ENCODE results near the gene UBASH3A. TPM values are rescaled to one million over a fixed set of nuclear protein-coding genes. Genes with fewer than 3 reads are reported as not detected.

UBASH3A gene
- total RNA-seq, 1 donor from 2014 or later, result not detected

- no peak for FAIRE-seq
- no peak overlapping the region for H3K4me3 ChIP-seq (ENCODE audit: low read depth, low read length)
- no peak for DNase-seq (ENCODE audit: low read depth)
- TF ChIP-seq CTCF (IDR thresholded peaks at IDR 0.05; ENCODE audit: insufficient read depth, low read length, severe bottlenecking), result no peak
- no peaks in the 10 kb centered on the region for H3K36me3 ChIP-seq (ENCODE audit: control insufficient read depth, insufficient read depth, low read length)
- peaks cover 6% of the 10 kb centered on the region for H3K27me3 ChIP-seq (ENCODE audit: control insufficient read depth, insufficient read depth, low read length)
These were observed 9.8 kb downstream of the UBASH3A start for GRCh38 chr21:42413500-42413899.

DNA sequence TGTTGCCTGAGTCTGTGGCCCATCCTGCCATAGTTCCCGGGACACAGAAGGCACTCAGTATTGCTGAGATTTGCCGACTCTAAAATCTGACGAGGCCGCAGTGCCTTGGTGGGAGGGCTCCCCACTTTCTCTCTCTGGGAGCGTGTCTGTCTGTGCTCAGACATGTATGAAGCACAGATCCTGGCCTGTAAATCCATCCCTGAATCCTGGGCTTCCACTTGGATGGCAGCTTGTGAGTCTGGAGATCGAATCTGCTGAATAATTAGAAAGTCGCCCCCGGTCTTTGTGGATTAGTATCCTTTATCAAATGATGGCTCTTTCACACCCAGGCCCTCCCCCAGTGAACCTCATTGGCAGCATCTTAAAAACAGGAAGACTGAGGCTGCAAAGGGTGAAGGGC lies 10.4 kb downstream of the UBASH3A start:
- TF ChIP-seq CTCF (IDR thresholded peaks at IDR 0.05; ENCODE audit: insufficient read depth, low read length, severe bottlenecking), result no peak

DNA sequence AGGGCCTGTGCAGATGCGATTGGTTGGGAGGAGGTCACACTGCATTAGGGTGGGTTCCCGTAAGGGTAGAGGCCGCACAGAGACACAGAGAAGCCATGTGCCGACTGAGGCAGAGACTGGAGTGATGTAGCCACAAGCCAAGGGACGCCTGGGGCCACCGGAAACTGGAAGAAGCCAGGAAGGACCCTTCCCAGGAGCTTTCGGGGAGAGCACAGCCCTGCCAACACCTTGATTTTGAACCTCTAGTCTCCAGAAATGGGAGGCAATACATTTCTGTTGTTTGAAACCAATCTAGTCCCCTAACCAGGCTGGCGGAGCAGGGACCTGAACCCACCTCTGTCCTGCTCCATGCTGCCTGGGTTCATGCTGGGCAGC lies 10.8 kb downstream of the UBASH3A start:
- TF ChIP-seq CTCF (IDR thresholded peaks at IDR 0.05; ENCODE audit: insufficient read depth, low read length, severe bottlenecking), result no peak
- Histone ChIP-seq H3K27me3 (ENCODE audit: control insufficient read depth, insufficient read depth, low read length) (peaks cover 4% of the 10 kb centered on the region), H3K4me3 (ENCODE audit: low read depth, low read length) (no peak overlapping the region), H3K36me3 (ENCODE audit: control insufficient read depth, insufficient read depth, low read length) (no peaks in the 10 kb centered on the region)
- FAIRE-seq (no peak), DNase-seq (ENCODE audit: low read depth) (no peak)

More for the DNA sequence above, 10.4 kb downstream of the UBASH3A start:
- Histone ChIP-seq H3K4me3 (ENCODE audit: low read depth, low read length) (no peak overlapping the region), H3K36me3 (ENCODE audit: control insufficient read depth, insufficient read depth, low read length) (no peaks in the 10 kb centered on the region), H3K27me3 (ENCODE audit: control insufficient read depth, insufficient read depth, low read length) (peaks cover 6% of the 10 kb centered on the region)
- DNase-seq (ENCODE audit: low read depth) (no peak), FAIRE-seq (no peak)

GRCh38 chr21:42414928-42415769 lies 11.4 kb downstream of the UBASH3A start:
- no peak overlapping the region for H3K4me3 ChIP-seq (ENCODE audit: low read depth, low read length)
- no peak for TF ChIP-seq CTCF (IDR thresholded peaks at IDR 0.05; ENCODE audit: insufficient read depth, low read length, severe bottlenecking)
- FAIRE-seq (no peak), DNase-seq (ENCODE audit: low read depth) (peak; percentile 83)
- no peaks in the 10 kb centered on the region for H3K36me3 ChIP-seq (ENCODE audit: control insufficient read depth, insufficient read depth, low read length)
- peaks cover 4% of the 10 kb centered on the region for H3K27me3 ChIP-seq (ENCODE audit: control insufficient read depth, insufficient read depth, low read length)

DNA sequence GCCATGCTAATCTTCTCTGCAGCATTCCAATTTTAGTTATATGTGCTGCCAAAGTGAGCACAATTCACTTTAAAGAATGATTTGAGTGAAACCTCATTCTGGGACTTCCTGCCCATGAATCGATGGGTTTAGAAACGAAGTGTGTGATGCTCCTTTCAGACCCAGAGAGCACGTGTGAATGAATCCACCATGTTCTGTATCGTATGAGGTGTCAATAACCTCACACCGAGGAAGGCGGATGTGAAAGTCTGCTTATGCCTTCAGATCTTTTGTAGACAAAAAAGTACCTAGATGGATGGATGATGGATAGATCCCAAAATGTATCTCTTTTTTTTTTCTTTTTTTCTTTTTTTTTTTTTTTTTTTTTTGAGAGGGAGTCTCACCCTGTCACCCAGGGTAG lies 13.8 kb downstream of the UBASH3A start:
- FAIRE-seq, result no peak
- no peak overlapping the region for H3K4me3 ChIP-seq (ENCODE audit: low read depth, low read length)
- H3K36me3 ChIP-seq (ENCODE audit: control insufficient read depth, insufficient read depth, low read length), result no peaks in the 10 kb centered on the region
- no peak for DNase-seq (ENCODE audit: low read depth)
- H3K27me3 ChIP-seq (ENCODE audit: control insufficient read depth, insufficient read depth, low read length), result peaks cover 4% of the 10 kb centered on the region
- no peak for TF ChIP-seq CTCF (IDR thresholded peaks at IDR 0.05; ENCODE audit: insufficient read depth, low read length, severe bottlenecking)

GRCh38 chr21:42418886-42419285 lies 15.2 kb downstream of the UBASH3A start:
- DNase-seq (ENCODE audit: low read depth) (no peak), FAIRE-seq (no peak)
- no peak overlapping the region for H3K4me3 ChIP-seq (ENCODE audit: low read depth, low read length)
- TF ChIP-seq CTCF (IDR thresholded peaks at IDR 0.05; ENCODE audit: insufficient read depth, low read length, severe bottlenecking), result no peak
- no peaks in the 10 kb centered on the region for H3K36me3 ChIP-seq (ENCODE audit: control insufficient read depth, insufficient read depth, low read length)
- H3K27me3 ChIP-seq (ENCODE audit: control insufficient read depth, insufficient read depth, low read length), result no peaks in the 10 kb centered on the region

All from bronchial epithelial cell (primary cell).